ENCODE results near the gene WEE1. TPM values are rescaled to one million over a fixed set of nuclear protein-coding genes. Genes with fewer than 3 reads are reported as not detected.

WEE1 gene
- total and polyA plus RNA-seq, 10 of the 15 experiments (the other 5 are each of a cell fraction or from before 2014, with no cell fraction given), result 13.8 to 69.5 (median 45.4) TPM

DNA sequence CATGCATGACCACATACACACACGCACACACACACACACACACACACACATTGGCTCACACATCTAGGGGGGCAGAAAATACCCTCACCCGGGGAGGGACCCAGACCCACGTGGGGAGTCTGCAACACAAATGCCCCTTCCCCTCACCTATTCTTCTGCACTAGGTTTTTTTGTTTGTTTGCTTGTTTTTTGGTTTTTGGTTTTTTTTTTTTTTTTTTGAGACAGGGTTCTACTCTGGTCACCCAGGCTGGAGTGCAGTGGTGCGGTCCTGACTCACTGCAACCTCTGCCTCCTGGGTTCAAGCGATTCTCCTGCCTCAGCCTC, 28.4 kb downstream of the WEE1 start (continued):
- TF ChIP-seq, protein P1, sequence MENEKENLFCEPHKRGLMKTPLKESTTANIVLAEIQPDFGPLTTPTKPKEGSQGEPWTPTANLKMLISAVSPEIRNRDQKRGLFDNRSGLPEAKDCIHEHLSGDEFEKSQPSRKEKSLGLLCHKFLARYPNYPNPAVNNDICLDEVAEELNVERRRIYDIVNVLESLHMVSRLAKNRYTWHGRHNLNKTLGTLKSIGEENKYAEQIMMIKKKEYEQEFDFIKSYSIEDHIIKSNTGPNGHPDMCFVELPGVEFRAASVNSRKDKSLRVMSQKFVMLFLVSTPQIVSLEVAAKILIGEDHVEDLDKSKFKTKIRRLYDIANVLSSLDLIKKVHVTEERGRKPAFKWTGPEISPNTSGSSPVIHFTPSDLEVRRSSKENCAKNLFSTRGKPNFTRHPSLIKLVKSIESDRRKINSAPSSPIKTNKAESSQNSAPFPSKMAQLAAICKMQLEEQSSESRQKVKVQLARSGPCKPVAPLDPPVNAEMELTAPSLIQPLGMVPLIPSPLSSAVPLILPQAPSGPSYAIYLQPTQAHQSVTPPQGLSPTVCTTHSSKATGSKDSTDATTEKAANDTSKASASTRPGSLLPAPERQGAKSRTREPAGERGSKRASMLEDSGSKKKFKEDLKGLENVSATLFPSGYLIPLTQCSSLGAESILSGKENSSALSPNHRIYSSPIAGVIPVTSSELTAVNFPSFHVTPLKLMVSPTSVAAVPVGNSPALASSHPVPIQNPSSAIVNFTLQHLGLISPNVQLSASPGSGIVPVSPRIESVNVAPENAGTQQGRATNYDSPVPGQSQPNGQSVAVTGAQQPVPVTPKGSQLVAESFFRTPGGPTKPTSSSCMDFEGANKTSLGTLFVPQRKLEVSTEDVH (IDR thresholded peaks at IDR 0.05; ENCODE audit: low read depth, partially characterized antibody), result no peak
- TF ChIP-seq SIN3A (IDR thresholded peaks at IDR 0.05; ENCODE audit: low read depth, low read length) (no peak), NFYA (IDR thresholded peaks at IDR 0.05; ENCODE audit: borderline replicate concordance, low read depth, low read length) (no peak), IRF4 (IDR thresholded peaks at IDR 0.05; ENCODE audit: low read depth, low read length) (no peak), STAT1 (conservative IDR thresholded peaks at IDR 0.05) (no peak), IKZF2 (IDR thresholded peaks at IDR 0.05) (no peak), BCL11A (IDR thresholded peaks at IDR 0.05; ENCODE audit: low read depth, low read length) (no peak; the same call in 1 of the 2 replicates), SMARCA5 (IDR thresholded peaks at IDR 0.05) (0 out of 2 replicates have a peak, but pooled peaks have one; percentile 14), RB1 (IDR thresholded peaks at IDR 0.05; ENCODE audit: borderline replicate concordance) (no peak), PML (IDR thresholded peaks at IDR 0.05; ENCODE audit: low read length) (0 out of 2 replicates have a peak, but pooled peaks have one; percentile 9), ZNF622 (IDR thresholded peaks at IDR 0.05) (no peak), RELA (IDR thresholded peaks at IDR 0.05; ENCODE audit: borderline replicate concordance, partially characterized antibody) (no peak), RAD51 (IDR thresholded peaks at IDR 0.05) (no peak), EP300 (IDR thresholded peaks at IDR 0.05; ENCODE audit: borderline replicate concordance in 1 of 2, control insufficient read depth in 1 of 2, low read depth in 2 of 2, low read length in 2 of 2) (no peak), JUNB (IDR thresholded peaks at IDR 0.05) (no peak), NR2F1 (conservative IDR thresholded peaks at IDR 0.05) (0 out of 2 replicates have a peak, but pooled peaks have one; percentile 12), FOXK2 (IDR thresholded peaks at IDR 0.05) (no peak), CBFB (IDR thresholded peaks at IDR 0.05; ENCODE audit: low read depth) (no peak), RBBP5 (conservative IDR thresholded peaks at IDR 0.05) (no peak), KLF5 (IDR thresholded peaks at IDR 0.05; ENCODE audit: partially characterized antibody) (no peak), KAT2A (conservative IDR thresholded peaks at IDR 0.05; ENCODE audit: control insufficient read depth, low read depth, low read length) (no peak), CREM (IDR thresholded peaks at IDR 0.05; ENCODE audit: low read depth) (peak; percentile 73)
- TF ChIP-seq, protein P2, sequence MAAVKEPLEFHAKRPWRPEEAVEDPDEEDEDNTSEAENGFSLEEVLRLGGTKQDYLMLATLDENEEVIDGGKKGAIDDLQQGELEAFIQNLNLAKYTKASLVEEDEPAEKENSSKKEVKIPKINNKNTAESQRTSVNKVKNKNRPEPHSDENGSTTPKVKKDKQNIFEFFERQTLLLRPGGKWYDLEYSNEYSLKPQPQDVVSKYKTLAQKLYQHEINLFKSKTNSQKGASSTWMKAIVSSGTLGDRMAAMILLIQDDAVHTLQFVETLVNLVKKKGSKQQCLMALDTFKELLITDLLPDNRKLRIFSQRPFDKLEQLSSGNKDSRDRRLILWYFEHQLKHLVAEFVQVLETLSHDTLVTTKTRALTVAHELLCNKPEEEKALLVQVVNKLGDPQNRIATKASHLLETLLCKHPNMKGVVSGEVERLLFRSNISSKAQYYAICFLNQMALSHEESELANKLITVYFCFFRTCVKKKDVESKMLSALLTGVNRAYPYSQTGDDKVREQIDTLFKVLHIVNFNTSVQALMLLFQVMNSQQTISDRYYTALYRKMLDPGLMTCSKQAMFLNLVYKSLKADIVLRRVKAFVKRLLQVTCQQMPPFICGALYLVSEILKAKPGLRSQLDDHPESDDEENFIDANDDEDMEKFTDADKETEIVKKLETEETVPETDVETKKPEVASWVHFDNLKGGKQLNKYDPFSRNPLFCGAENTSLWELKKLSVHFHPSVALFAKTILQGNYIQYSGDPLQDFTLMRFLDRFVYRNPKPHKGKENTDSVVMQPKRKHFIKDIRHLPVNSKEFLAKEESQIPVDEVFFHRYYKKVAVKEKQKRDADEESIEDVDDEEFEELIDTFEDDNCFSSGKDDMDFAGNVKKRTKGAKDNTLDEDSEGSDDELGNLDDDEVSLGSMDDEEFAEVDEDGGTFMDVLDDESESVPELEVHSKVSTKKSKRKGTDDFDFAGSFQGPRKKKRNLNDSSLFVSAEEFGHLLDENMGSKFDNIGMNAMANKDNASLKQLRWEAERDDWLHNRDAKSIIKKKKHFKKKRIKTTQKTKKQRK (IDR thresholded peaks at IDR 0.05; ENCODE audit: low read depth, low read length), result no peak
- TF ChIP-seq, protein P3, sequence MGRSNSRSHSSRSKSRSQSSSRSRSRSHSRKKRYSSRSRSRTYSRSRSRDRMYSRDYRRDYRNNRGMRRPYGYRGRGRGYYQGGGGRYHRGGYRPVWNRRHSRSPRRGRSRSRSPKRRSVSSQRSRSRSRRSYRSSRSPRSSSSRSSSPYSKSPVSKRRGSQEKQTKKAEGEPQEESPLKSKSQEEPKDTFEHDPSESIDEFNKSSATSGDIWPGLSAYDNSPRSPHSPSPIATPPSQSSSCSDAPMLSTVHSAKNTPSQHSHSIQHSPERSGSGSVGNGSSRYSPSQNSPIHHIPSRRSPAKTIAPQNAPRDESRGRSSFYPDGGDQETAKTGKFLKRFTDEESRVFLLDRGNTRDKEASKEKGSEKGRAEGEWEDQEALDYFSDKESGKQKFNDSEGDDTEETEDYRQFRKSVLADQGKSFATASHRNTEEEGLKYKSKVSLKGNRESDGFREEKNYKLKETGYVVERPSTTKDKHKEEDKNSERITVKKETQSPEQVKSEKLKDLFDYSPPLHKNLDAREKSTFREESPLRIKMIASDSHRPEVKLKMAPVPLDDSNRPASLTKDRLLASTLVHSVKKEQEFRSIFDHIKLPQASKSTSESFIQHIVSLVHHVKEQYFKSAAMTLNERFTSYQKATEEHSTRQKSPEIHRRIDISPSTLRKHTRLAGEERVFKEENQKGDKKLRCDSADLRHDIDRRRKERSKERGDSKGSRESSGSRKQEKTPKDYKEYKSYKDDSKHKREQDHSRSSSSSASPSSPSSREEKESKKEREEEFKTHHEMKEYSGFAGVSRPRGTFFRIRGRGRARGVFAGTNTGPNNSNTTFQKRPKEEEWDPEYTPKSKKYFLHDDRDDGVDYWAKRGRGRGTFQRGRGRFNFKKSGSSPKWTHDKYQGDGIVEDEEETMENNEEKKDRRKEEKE (IDR thresholded peaks at IDR 0.05), result no peak

All from GM12878 (cell line).